Measurements from ENCODE around the gene ATAT1. TPM values are rescaled to one million over a fixed set of nuclear protein-coding genes. Genes with fewer than 3 reads are reported as not detected.

The ATAT1 gene
- polyA plus RNA-seq, 1 of the 3 experiments (the other 2 are of a cell fraction): 36.2 TPM

- TF ChIP-seq, protein P1, sequence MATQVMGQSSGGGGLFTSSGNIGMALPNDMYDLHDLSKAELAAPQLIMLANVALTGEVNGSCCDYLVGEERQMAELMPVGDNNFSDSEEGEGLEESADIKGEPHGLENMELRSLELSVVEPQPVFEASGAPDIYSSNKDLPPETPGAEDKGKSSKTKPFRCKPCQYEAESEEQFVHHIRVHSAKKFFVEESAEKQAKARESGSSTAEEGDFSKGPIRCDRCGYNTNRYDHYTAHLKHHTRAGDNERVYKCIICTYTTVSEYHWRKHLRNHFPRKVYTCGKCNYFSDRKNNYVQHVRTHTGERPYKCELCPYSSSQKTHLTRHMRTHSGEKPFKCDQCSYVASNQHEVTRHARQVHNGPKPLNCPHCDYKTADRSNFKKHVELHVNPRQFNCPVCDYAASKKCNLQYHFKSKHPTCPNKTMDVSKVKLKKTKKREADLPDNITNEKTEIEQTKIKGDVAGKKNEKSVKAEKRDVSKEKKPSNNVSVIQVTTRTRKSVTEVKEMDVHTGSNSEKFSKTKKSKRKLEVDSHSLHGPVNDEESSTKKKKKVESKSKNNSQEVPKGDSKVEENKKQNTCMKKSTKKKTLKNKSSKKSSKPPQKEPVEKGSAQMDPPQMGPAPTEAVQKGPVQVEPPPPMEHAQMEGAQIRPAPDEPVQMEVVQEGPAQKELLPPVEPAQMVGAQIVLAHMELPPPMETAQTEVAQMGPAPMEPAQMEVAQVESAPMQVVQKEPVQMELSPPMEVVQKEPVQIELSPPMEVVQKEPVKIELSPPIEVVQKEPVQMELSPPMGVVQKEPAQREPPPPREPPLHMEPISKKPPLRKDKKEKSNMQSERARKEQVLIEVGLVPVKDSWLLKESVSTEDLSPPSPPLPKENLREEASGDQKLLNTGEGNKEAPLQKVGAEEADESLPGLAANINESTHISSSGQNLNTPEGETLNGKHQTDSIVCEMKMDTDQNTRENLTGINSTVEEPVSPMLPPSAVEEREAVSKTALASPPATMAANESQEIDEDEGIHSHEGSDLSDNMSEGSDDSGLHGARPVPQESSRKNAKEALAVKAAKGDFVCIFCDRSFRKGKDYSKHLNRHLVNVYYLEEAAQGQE (IDR thresholded peaks at IDR 0.05; ENCODE audit: low read depth, low read length): no peak
These were observed 9.0 kb upstream of the ATAT1 start, which contains the start of gene MRPS18B (continued) for GRCh38 chr6:30617565-30618269.

DNA sequence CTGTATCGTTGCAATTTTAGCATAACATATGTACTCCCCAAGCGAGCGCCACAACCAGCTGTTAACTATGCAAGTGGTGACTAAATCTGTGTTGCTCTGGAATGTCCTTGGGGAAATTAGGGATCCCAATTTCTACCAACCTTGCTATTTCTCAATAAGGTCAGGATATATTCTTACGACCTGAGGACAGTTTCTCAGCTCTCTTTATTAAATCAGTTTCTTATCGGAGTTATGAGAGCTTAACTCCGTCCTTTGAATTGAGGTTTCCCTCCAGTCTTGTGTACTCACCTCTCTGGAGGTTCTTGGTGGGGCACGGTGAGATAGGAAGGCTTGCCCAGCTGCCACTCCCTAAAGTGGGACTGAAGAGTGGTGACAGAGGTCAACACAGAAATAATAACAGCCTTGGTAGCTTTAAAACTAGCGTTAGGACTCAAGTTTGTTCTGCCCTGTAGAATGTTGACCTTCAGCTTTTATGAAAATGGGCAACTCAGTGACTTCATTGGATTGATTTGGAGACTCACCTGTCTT lies 8.3 kb upstream of the ATAT1 start:
- peak overlapping the region; percentile 50 for H2AFZ ChIP-seq (ENCODE audit: low read depth)
- POLR2A ChIA-PET: interaction anchor here (1.0 to 2.1 kb wide), 4 partner anchors 8 to 1085 kb away, joined by 3 to 14 read pairs (median 6); partner anchors contain the start of genes ABCF1 and ATAT1

More for the DNA sequence above, 8.3 kb upstream of the ATAT1 start:
- TF ChIP-seq RCOR1 (IDR thresholded peaks at IDR 0.05; ENCODE audit: low read length) (no peak), POLR2AphosphoS5 (IDR thresholded peaks at IDR 0.05; ENCODE audit: low read depth, low read length) (no peak), EZH2phosphoT487 (IDR thresholded peaks at IDR 0.05; ENCODE audit: borderline replicate concordance, low read depth) (no peak), NFIC (IDR thresholded peaks at IDR 0.05; ENCODE audit: borderline replicate concordance) (no peak), GATA2 (CRISPR knock-in tag; IDR thresholded peaks at IDR 0.05) (no peak), RAD21 (IDR thresholded peaks at IDR 0.05; ENCODE audit: low read length) (no peak)
- TF ChIP-seq, protein P1 (IDR thresholded peaks at IDR 0.05; ENCODE audit: low read depth, low read length): no peak
- TF ChIP-seq, protein P2, sequence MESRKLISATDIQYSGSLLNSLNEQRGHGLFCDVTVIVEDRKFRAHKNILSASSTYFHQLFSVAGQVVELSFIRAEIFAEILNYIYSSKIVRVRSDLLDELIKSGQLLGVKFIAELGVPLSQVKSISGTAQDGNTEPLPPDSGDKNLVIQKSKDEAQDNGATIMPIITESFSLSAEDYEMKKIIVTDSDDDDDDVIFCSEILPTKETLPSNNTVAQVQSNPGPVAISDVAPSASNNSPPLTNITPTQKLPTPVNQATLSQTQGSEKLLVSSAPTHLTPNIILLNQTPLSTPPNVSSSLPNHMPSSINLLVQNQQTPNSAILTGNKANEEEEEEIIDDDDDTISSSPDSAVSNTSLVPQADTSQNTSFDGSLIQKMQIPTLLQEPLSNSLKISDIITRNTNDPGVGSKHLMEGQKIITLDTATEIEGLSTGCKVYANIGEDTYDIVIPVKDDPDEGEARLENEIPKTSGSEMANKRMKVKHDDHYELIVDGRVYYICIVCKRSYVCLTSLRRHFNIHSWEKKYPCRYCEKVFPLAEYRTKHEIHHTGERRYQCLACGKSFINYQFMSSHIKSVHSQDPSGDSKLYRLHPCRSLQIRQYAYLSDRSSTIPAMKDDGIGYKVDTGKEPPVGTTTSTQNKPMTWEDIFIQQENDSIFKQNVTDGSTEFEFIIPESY (IDR thresholded peaks at IDR 0.05; ENCODE audit: borderline replicate concordance, low read depth): no peak
- TF ChIP-seq, protein P3, sequence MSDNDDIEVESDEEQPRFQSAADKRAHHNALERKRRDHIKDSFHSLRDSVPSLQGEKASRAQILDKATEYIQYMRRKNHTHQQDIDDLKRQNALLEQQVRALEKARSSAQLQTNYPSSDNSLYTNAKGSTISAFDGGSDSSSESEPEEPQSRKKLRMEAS (IDR thresholded peaks at IDR 0.05; ENCODE audit: low read depth): no peak
- TF ChIP-seq, protein P4, sequence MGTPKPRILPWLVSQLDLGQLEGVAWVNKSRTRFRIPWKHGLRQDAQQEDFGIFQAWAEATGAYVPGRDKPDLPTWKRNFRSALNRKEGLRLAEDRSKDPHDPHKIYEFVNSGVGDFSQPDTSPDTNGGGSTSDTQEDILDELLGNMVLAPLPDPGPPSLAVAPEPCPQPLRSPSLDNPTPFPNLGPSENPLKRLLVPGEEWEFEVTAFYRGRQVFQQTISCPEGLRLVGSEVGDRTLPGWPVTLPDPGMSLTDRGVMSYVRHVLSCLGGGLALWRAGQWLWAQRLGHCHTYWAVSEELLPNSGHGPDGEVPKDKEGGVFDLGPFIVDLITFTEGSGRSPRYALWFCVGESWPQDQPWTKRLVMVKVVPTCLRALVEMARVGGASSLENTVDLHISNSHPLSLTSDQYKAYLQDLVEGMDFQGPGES (IDR thresholded peaks at IDR 0.05; ENCODE audit: low read depth, low read length): no peak
- H3K79me2 ChIP-seq (ENCODE audit: insufficient read depth): peaks cover 68% of the 10 kb centered on the region
- peaks cover 6% of the 10 kb centered on the region for H4K20me1 ChIP-seq (ENCODE audit: insufficient read depth)
- H3K36me3 ChIP-seq (replicated peaks in 1 of 2; ENCODE audit: control insufficient read depth in 1 of 2, insufficient read depth in 2 of 2, low read length in 1 of 2): peaks cover 37 to 53% of the 10 kb centered on the region in 2 experiments
- peak overlapping the region; percentile 71 for H3K9ac ChIP-seq
- no peaks in the 10 kb centered on the region for H3K9me2 ChIP-seq
- H3K27me3 ChIP-seq (ENCODE audit: insufficient read depth): no peaks in the 10 kb centered on the region
- peak overlapping the region; percentile 96 to 98; a peak in 3 of 4 replicates for H3K27ac ChIP-seq (ENCODE audit: low read depth in 2 of 2, low read length in 1 of 2)
- peaks cover 41% of the 10 kb centered on the region for H3F3A ChIP-seq (replicated peaks; ENCODE audit: insufficient read depth)
- DNase-seq: no peak
- peaks cover 16 to 21% of the 10 kb centered on the region in 2 experiments for H3K4me1 ChIP-seq (ENCODE audit: control insufficient read depth in 1 of 2, insufficient read depth in 2 of 2, low read depth in 1 of 2, low read length in 1 of 2)
- no peaks in the 10 kb centered on the region for H3K9me3 ChIP-seq
- peak overlapping the region; percentile 75 to 77 for H3K4me3 ChIP-seq (ENCODE audit: low read depth in 2 of 2, low read length in 1 of 2)
- 12% methylated on average over 8 of the region's 8 CpGs for WGBS (ENCODE audit: low lambda C conversion rate)
- CTCF ChIA-PET: interaction anchor here (1.0 to 2.6 kb wide), 4 partner anchors 54 to 104 kb away, joined by 3 to 8 read pairs (median 6); partner anchors contain the start of gene DHX16
- H3K4me2 ChIP-seq: peak overlapping the region; percentile 87

All from SK-N-SH (cell line).